ENCODE results near the gene ZNF205. TPM values are rescaled to one million over a fixed set of nuclear protein-coding genes. Genes with fewer than 3 reads are reported as not detected.

The ZNF205 gene
- total and polyA plus RNA-seq, 2 donors (not counting 1 experiment from before 2014, with no cell fraction given), result not detected

DNA sequence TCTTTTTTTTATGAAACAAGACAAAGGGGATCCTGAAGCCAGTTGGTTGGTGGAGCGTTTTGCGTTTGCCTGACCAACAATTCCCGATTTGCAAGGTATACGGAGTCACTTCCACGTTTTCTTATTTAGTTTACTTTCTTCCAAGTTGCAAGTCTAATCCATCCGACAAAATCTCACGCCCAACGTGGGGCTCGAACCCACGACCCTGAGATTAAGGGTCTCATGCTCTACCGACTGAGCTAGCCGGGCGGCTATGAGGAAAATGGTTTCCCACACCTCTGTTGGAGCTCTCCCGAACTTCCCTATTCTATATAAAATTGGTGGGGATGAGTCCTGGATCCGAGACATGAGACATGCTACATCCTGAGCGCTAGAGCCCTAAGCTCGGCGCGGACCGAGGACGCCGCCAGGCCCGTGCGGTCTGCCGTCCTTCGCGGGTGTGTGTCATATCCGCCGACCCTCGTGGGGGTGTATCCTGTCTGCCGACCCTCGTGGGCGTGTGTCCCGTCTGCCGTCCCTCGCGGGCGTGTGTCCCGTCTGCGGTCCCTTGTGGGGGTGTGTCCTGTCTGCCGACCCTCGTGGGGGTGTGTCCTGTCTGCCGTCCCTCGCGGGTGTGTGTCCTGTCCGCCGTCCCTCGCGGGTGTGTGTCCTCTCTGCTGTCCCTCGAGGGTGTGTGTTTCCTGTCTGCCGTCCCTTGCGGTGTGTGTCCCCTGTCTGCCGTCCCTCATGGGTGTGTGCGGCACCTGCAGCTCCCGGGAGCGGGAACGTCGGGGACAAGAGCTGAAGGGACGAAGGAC lies 45.0 kb downstream of the ZNF205 start:
- ChIA-PET POLR2A (interaction anchor here (0.8 to 2.7 kb wide), 5 partner anchors 7 to 28 kb away, joined by 4 to 27 read pairs (median 7); partner anchors contain the start of gene ZNF213), CTCF (interaction anchor here (0.6 to 3.2 kb wide), 7 partner anchors 9 to 129 kb away, joined by 3 to 13 read pairs (median 4); no protein-coding TSS in a partner anchor)
- Histone ChIP-seq H2AFZ (ENCODE audit: insufficient read depth, low read depth, low read length, poor library complexity, severe bottlenecking) (peak overlapping the region; percentile 84), H3K36me3 (replicated peaks in 1 of 2; ENCODE audit: control extremely low read depth in 1 of 2, control insufficient read depth in 1 of 2, extremely low read depth in 1 of 2, insufficient read depth in 2 of 2, low read length in 1 of 2) (no peaks in the 10 kb centered on the region), H3K4me2 (replicated peaks; ENCODE audit: low read depth, low read length, poor library complexity, severe bottlenecking) (peak overlapping the region; percentile 99), H3K27ac (ENCODE audit: low read length in 2 of 2) (peak overlapping the region; percentile 2 to 60), H3K27me3 (replicated peaks in 1 of 4; ENCODE audit: control extremely low read depth in 1 of 4, control insufficient read depth in 3 of 4, insufficient read depth in 4 of 4, low read length in 3 of 4) (peaks cover 0 to 4% (median 1%) of the 10 kb centered on the region in 4 experiments), H4K20me1 (ENCODE audit: control insufficient read depth, insufficient read depth, low read length, poor library complexity, severe bottlenecking) (no peaks in the 10 kb centered on the region), H3K4me1 (ENCODE audit: control insufficient read depth in 2 of 2, insufficient read depth in 2 of 2, low read length in 2 of 2) (peaks cover 19 to 32% of the 10 kb centered on the region in 2 donors), H3K9ac (ENCODE audit: low read length) (peak overlapping the region; percentile 88), H3K4me3 (ENCODE audit: control extremely low read depth in 1 of 5, extremely low read depth in 1 of 5, insufficient read depth in 1 of 5, low read depth in 2 of 5, low read length in 4 of 5) (peak overlapping the region; percentile 34 to 96 (median 84)), H3K9me3 (ENCODE audit: control extremely low read depth in 1 of 3, control insufficient read depth in 2 of 3, insufficient read depth in 1 of 3, low read length in 2 of 3) (peaks cover 0 to 42% (median 3%) of the 10 kb centered on the region in 3 donors), H3K79me2 (ENCODE audit: control insufficient read depth, insufficient read depth, low read length) (no peaks in the 10 kb centered on the region)
- no peaks in the 10 kb centered on the region for H3K27me3 Mint-ChIP-seq
- peak overlapping the region; percentile 93 for H3K4me3 Mint-ChIP-seq
- intact Hi-C loops (cut with micrococcal nuclease), result loop anchor here (1.0 to 10.0 kb wide), 4 partner anchors 7 to 107 kb away; no protein-coding TSS in a partner anchor
- peak overlapping the region; percentile 87 for H3K27ac Mint-ChIP-seq
- no peak for TF ChIP-seq EZH2 (IDR thresholded peaks at IDR 0.05; ENCODE audit: borderline replicate concordance, insufficient read depth, low read depth, low read length, poor library complexity, severe bottlenecking)
- TF ChIP-seq, protein P1, sequence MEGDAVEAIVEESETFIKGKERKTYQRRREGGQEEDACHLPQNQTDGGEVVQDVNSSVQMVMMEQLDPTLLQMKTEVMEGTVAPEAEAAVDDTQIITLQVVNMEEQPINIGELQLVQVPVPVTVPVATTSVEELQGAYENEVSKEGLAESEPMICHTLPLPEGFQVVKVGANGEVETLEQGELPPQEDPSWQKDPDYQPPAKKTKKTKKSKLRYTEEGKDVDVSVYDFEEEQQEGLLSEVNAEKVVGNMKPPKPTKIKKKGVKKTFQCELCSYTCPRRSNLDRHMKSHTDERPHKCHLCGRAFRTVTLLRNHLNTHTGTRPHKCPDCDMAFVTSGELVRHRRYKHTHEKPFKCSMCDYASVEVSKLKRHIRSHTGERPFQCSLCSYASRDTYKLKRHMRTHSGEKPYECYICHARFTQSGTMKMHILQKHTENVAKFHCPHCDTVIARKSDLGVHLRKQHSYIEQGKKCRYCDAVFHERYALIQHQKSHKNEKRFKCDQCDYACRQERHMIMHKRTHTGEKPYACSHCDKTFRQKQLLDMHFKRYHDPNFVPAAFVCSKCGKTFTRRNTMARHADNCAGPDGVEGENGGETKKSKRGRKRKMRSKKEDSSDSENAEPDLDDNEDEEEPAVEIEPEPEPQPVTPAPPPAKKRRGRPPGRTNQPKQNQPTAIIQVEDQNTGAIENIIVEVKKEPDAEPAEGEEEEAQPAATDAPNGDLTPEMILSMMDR (IDR thresholded peaks at IDR 0.05), result no peak
- peaks cover 5% of the 10 kb centered on the region for H3K9me3 Mint-ChIP-seq (ENCODE audit: insufficient read depth)
- DNase-seq (peak; percentile 71), ATAC-seq (ENCODE audit: low read depth) (peak; percentile 6)
- peaks cover 23% of the 10 kb centered on the region for H3K4me1 Mint-ChIP-seq
- WGBS (ENCODE audit: insufficient coverage), result 2% methylated on average over 55 of the region's 59 CpGs

Measured in B cell (primary cell).